KOPT-K1 (cell line): ENCODE measurements around the gene RAD9A.

Experiments
- H3K27ac ChIP-seq: fragments of 200-600 bp; sonication (generic); 2 replicates; pipeline ENCODE4 v1.5.1; 2016; ENCODE audit warnings: antibody characterized with exemption, mild to moderate bottlenecking, low read depth, low read length; ENCODE audit not compliant: poor library complexity, severe bottlenecking
- H3K36me3 ChIP-seq: fragments of 200-600 bp; sonication (generic); 2 replicates; pipeline ENCODE4 v1.5.1; 2017; ENCODE audit warnings: antibody characterized with exemption, mild to moderate bottlenecking, low read length, moderate library complexity; ENCODE audit not compliant: insufficient read depth
- H3K9me3 ChIP-seq: fragments of 200-600 bp; sonication (generic); 2 replicates; pipeline ENCODE4 v1.5.1; 2017; ENCODE audit warnings: antibody characterized with exemption, low read length, mild to moderate bottlenecking; ENCODE audit not compliant: insufficient read depth, poor library complexity, severe bottlenecking

Gene RAD9A

GRCh38 chr11:67354075-67355022 is 37.4 kb upstream of the RAD9A start:
- Histone ChIP-seq H3K36me3 (no peaks in the 10 kb centered on the region), H3K27ac (peak overlapping the region; percentile 94), H3K9me3 (no peaks in the 10 kb centered on the region)

GRCh38 chr11:67355023-67355793 is 36.6 kb upstream of the RAD9A start:
- Histone ChIP-seq H3K9me3 (no peaks in the 10 kb centered on the region), H3K36me3 (no peaks in the 10 kb centered on the region), H3K27ac (peak overlapping the region; percentile 23)

GRCh38 chr11:67355794-67356386 is 35.9 kb upstream of the RAD9A start:
- H3K27ac ChIP-seq = peak overlapping the region; percentile 24
- H3K36me3 ChIP-seq = no peaks in the 10 kb centered on the region
- H3K9me3 ChIP-seq = no peaks in the 10 kb centered on the region

- H3K36me3 ChIP-seq = no peaks in the 10 kb centered on the region
- H3K9me3 ChIP-seq = no peaks in the 10 kb centered on the region
- peak overlapping the region; percentile 24 for H3K27ac ChIP-seq
Measured at GRCh38 chr11:67356387-67356863, 35.4 kb upstream of the RAD9A start.

- H3K9me3 ChIP-seq = no peaks in the 10 kb centered on the region
- H3K36me3 ChIP-seq = no peaks in the 10 kb centered on the region
- peak overlapping the region; percentile 24 for H3K27ac ChIP-seq
Measured at GRCh38 chr11:67356864-67357561, 34.8 kb upstream of the RAD9A start.

- Histone ChIP-seq H3K9me3 (no peaks in the 10 kb centered on the region), H3K36me3 (no peaks in the 10 kb centered on the region), H3K27ac (no peak overlapping the region)
Measured at GRCh38 chr11:67357831-67358670, 33.7 kb upstream of the RAD9A start.

- H3K27ac ChIP-seq = no peak overlapping the region
- no peaks in the 10 kb centered on the region for H3K9me3 ChIP-seq
- H3K36me3 ChIP-seq = no peaks in the 10 kb centered on the region
Measured at GRCh38 chr11:67364169-67364568, 27.6 kb upstream of the RAD9A start.

- H3K9me3 ChIP-seq = no peaks in the 10 kb centered on the region
- H3K36me3 ChIP-seq = no peaks in the 10 kb centered on the region
- H3K27ac ChIP-seq = no peak overlapping the region
Measured at GRCh38 chr11:67364783-67365722, 26.7 kb upstream of the RAD9A start.

- no peaks in the 10 kb centered on the region for H3K9me3 ChIP-seq
- H3K27ac ChIP-seq = no peak overlapping the region
- no peaks in the 10 kb centered on the region for H3K36me3 ChIP-seq
Measured at GRCh38 chr11:67365736-67366444, 25.9 kb upstream of the RAD9A start.

GRCh38 chr11:67366546-67366945 is 25.2 kb upstream of the RAD9A start:
- Histone ChIP-seq H3K27ac (no peak overlapping the region), H3K9me3 (no peaks in the 10 kb centered on the region), H3K36me3 (no peaks in the 10 kb centered on the region)

- Histone ChIP-seq H3K36me3 (no peaks in the 10 kb centered on the region), H3K9me3 (no peaks in the 10 kb centered on the region), H3K27ac (no peak overlapping the region)
Measured at GRCh38 chr11:67366961-67367760, 24.6 kb upstream of the RAD9A start.

GRCh38 chr11:67367761-67368227 is 24.0 kb upstream of the RAD9A start:
- Histone ChIP-seq H3K36me3 (no peaks in the 10 kb centered on the region), H3K9me3 (no peaks in the 10 kb centered on the region), H3K27ac (no peak overlapping the region)
